HCT116 (cell line): Measurements from ENCODE around the gene GGCT. TPM values are rescaled to one million over a fixed set of nuclear protein-coding genes. Genes with fewer than 3 reads are reported as not detected.

Experiments
- ATAC-seq: fragments of 200-7000 bp; cut with Tn5 transposase; 2 replicates; pipeline ENCODE4 v1.9.1; 2020; ENCODE audit warnings: mild to moderate bottlenecking, moderate library complexity
- BruUV-seq: library from RNA; stranded (reverse); fragments of 400-500 nt; replicated peaks from 2 replicates; lab custom pipeline; 2021; lab: Mats Ljungman, UMichigan
- CTCF ChIA-PET: fragments of 300-600 bp; sonication (Branson Sonifier 250); formaldehyde crosslinking; loops from one replicate; lab custom pipeline; 2021; ENCODE audit warnings: antibody characterized with exemption; lab: Charles Lee
- POLR2A ChIA-PET: fragments of 300-600, 350-600 bp; sonication (Branson Sonifier 250); formaldehyde crosslinking; loops from one replicate; lab custom pipeline; 2021; ENCODE audit warnings: antibody characterized with exemption; lab: Charles Lee
- RAD21 ChIA-PET, 2 experiments: fragments of 300-600 bp; sonication (Branson Sonifier 250); formaldehyde crosslinking; loops; one replicate each; lab custom pipeline; 2023; ENCODE audit warnings: low total read pairs in 2 of 2; ENCODE audit not compliant: uncharacterized antibody in 2 of 2, unreplicated experiment in 2 of 2, low non-redundant PET in 1 of 2; lab: Charles Lee
- DNase-seq: peaks from one replicate; pipeline ENCODE4 v3.0.0-alpha.2; 2010; ENCODE audit warnings: low read depth, low spot score
- H2AFZ ChIP-seq: fragments of 200-600 bp; shearing (Covaris generic), sonication (generic); 2 replicates; pipeline ENCODE4 v1.6.1; 2017; ENCODE audit warnings: low read depth, mixed run types, mixed read lengths, antibody characterized with exemption, low read length; ENCODE audit not compliant: poor library complexity, severe bottlenecking
- H3K27ac ChIP-seq: 2 replicates; pipeline ENCODE4 v1.5.1; 2012; ENCODE audit warnings: low read depth, low read length
- H3K27me3 ChIP-seq: fragments of 200-600 bp; sonication (generic); 2 replicates; pipeline ENCODE4 v1.6.1; 2016; ENCODE audit warnings: mixed run types, low read length, mixed read lengths; ENCODE audit not compliant: insufficient read depth
- H3K36me3 ChIP-seq, 2 experiments: fragments of 200-500 bp in 1 of 2; fragments of 200-600 bp in 1 of 2; sonication (Bioruptor generic) in 1 of 2; sonication (generic) in 1 of 2; 2 replicates each; pipeline versions ENCODE4 v1.5.1 to v1.6.1; 2014 to 2016; ENCODE audit warnings: low read length in 2 of 2, inconsistent platforms in 1 of 2, mixed read lengths in 1 of 2, mixed run types in 1 of 2; ENCODE audit not compliant: insufficient read depth in 2 of 2, control insufficient read depth in 1 of 2
- H3K4me1 ChIP-seq, 2 experiments: fragments of 200-600 bp in 1 of 2; sonication (generic) in 1 of 2; 2 replicates each; pipeline versions ENCODE4 v1.5.1 to v1.6.1; 2012 to 2017; ENCODE audit warnings: low read length in 2 of 2, inconsistent platforms in 1 of 2, mild to moderate bottlenecking in 1 of 2, mixed read lengths in 1 of 2, mixed run types in 1 of 2, moderate library complexity in 1 of 2; ENCODE audit not compliant: insufficient read depth in 2 of 2, control insufficient read depth in 1 of 2
- H3K4me2 ChIP-seq: fragments of 200-600 bp; sonication (generic); 2 replicates; pipeline ENCODE4 v1.6.1; 2017; ENCODE audit warnings: mixed run types, low read length, mixed read lengths
- H3K4me3 ChIP-seq, 2 experiments: fragments of 200-600 bp in 1 of 2; sonication (generic) in 1 of 2; replicated peaks in 1 of 2; 2 replicates each; pipeline ENCODE4 v1.5.1; 2011 to 2016; ENCODE audit warnings: low read length in 2 of 2, control low read depth in 1 of 2, low read depth in 1 of 2, mild to moderate bottlenecking in 1 of 2, mixed read lengths in 1 of 2, mixed run types in 1 of 2
- H3K79me2 ChIP-seq: fragments of 200-600 bp; sonication (generic); 2 replicates; pipeline ENCODE4 v1.6.1; 2017; ENCODE audit warnings: mild to moderate bottlenecking, mixed run types, low read length, moderate library complexity, mixed read lengths; ENCODE audit not compliant: insufficient read depth
- H3K9ac ChIP-seq: fragments of 200-600 bp; sonication (generic); 2 replicates; pipeline ENCODE4 v1.6.1; 2016; ENCODE audit warnings: low read length, mixed read lengths
- H3K9me2 ChIP-seq: fragments of 200-600 bp; sonication (generic), shearing (Covaris generic); 2 replicates; pipeline ENCODE4 v1.6.1; 2017; ENCODE audit warnings: mixed run types, mild to moderate bottlenecking, moderate library complexity; ENCODE audit not compliant: insufficient read depth
- H3K9me3 ChIP-seq, 2 experiments: fragments of 200-500 bp in 1 of 2; fragments of 200-600 bp in 1 of 2; sonication (Bioruptor generic) in 1 of 2; sonication (generic) in 1 of 2; 2 replicates each; pipeline ENCODE4 v1.6.1; 2014 to 2017; ENCODE audit warnings: low read length in 2 of 2, mixed read lengths in 2 of 2, inconsistent platforms in 1 of 2, low read depth in 1 of 2, mild to moderate bottlenecking in 1 of 2, mixed run types in 1 of 2, moderate library complexity in 1 of 2; ENCODE audit not compliant: control insufficient read depth in 1 of 2, insufficient read depth in 1 of 2
- H4K20me1 ChIP-seq: fragments of 200-600 bp; sonication (generic), shearing (Covaris generic); 2 replicates; pipeline ENCODE4 v1.6.1; 2017; ENCODE audit warnings: mixed run types, mild to moderate bottlenecking, moderate library complexity; ENCODE audit not compliant: insufficient read depth
- ATF3 ChIP-seq: IDR thresholded peaks from 2 replicates; pipeline ENCODE4 v1.6.1; 2012
- CEBPB ChIP-seq: IDR thresholded peaks from 2 replicates; pipeline ENCODE4 v1.6.1; 2012; ENCODE audit warnings: low read depth
- CTCF ChIP-seq, 3 experiments: fragments of 200-600 bp in 1 of 3; sonication (generic) in 1 of 3; IDR thresholded peaks in 2 of 3; conservative IDR thresholded peaks in 1 of 3; 2 replicates each; pipeline ENCODE4 v1.5.1; 2012 to 2017; ENCODE audit warnings: low read depth in 2 of 3, low read length in 2 of 3, antibody characterized with exemption in 1 of 3, borderline replicate concordance in 1 of 3, control low read depth in 1 of 3, mild to moderate bottlenecking in 1 of 3, mixed read lengths in 1 of 3, mixed run types in 1 of 3, moderate library complexity in 1 of 3; ENCODE audit not compliant: insufficient read depth in 1 of 3
- ELF1 ChIP-seq: IDR thresholded peaks from 2 replicates; pipeline ENCODE4 v1.6.1; 2012; ENCODE audit warnings: low read depth, borderline replicate concordance
- EZH2phosphoT487 ChIP-seq: fragments of 200-600 bp; IDR thresholded peaks from 2 replicates; pipeline ENCODE4 v1.6.1; 2018; ENCODE audit warnings: antibody characterized with exemption, borderline replicate concordance
- POLR2AphosphoS5 ChIP-seq: IDR thresholded peaks from 2 replicates; pipeline ENCODE4 v1.6.1; 2011; ENCODE audit warnings: mild to moderate bottlenecking, low read depth, low read length, moderate library complexity
- SIN3A ChIP-seq: IDR thresholded peaks from 2 replicates; pipeline ENCODE4 v1.6.1; 2012; ENCODE audit warnings: low read depth
- SRF ChIP-seq: IDR thresholded peaks from 2 replicates; pipeline ENCODE4 v1.6.1; 2012; ENCODE audit warnings: low read depth
- ZFX ChIP-seq: fragments of 450-650 bp; IDR thresholded peaks from 2 replicates; pipeline ENCODE4 v1.6.1; 2017
- intact Hi-C: fragments of 100-400 bp; cut with micrococcal nuclease; formaldehyde crosslinking; loops from 2 replicates; pipeline ENCODE4 v1.10.0; 2022
- total RNA-seq: library from RNA; stranded (reverse); gene quantifications from one replicate; pipeline ENCODE4 v1.2.1, GENCODE V29; 2021; ENCODE audit not compliant: unreplicated experiment

GGCT gene
- total RNA-seq, 1 experiment from 2014 or later, result 60.6 TPM

GRCh38 chr7:30476459-30477145 lies 28.0 kb downstream of the GGCT start (continued):
- no peak for TF ChIP-seq CTCF (IDR thresholded peaks at IDR 0.05 in 2 of 3, conservative IDR thresholded peaks at IDR 0.05 in 1 of 3; ENCODE audit: borderline replicate concordance in 1 of 3, insufficient read depth in 1 of 3, low read depth in 2 of 3, low read length in 2 of 3)
- TF ChIP-seq ZFX, result no peak
- TF ChIP-seq ELF1, result no peak
- TF ChIP-seq ATF3, result no peak
- TF ChIP-seq SRF, result no peak
- no peak for TF ChIP-seq CEBPB
- TF ChIP-seq, all 23 proteins: peak for 0

GRCh38 chr7:30475580-30475979 lies 29.0 kb downstream of the GGCT start:
- no peak for ATAC-seq
- ChIA-PET RAD21 (no interaction called here), POLR2A (no interaction called here), CTCF (no interaction called here)
- Histone ChIP-seq H3K4me3 (no peak overlapping the region), H3K9me3 (no peaks in the 10 kb centered on the region), H4K20me1 (no peaks in the 10 kb centered on the region), H3K36me3 (no peaks in the 10 kb centered on the region; a peak in 1 of 4 replicates), H3K79me2 (peaks cover 32% of the 10 kb centered on the region; the same call in 1 of the 2 replicates), H3K4me1 (peaks cover 5 to 19% of the 10 kb centered on the region in 2 experiments; a peak in 3 of 4 replicates), H3K4me2 (no peak overlapping the region), H2AFZ (no peak overlapping the region), H3K27ac (no peak overlapping the region), H3K9me2 (no peaks in the 10 kb centered on the region), H3K9ac (no peak overlapping the region), H3K27me3 (no peaks in the 10 kb centered on the region)
- TF ChIP-seq CEBPB (no peak), POLR2AphosphoS5 (no peak), EZH2phosphoT487 (no peak), ELF1 (no peak), SIN3A (no peak)
- no TSS peak for BruUV-seq
- intact Hi-C loops, result no loop called here
- no peak for DNase-seq
